GM19099 (cell line): ENCODE data around the gene DLEC1.

Experiments
- POLR2A ChIP-seq: IDR thresholded peaks from 3 replicates; pipeline ENCODE4 v1.6.1; 2011; ENCODE audit warnings: low read depth; ENCODE audit not compliant: insufficient read length; ENCODE audit errors: extremely low read depth

Gene DLEC1

GRCh38 chr3:38170722-38171121 is 131.7 kb downstream of the DLEC1 start:
- no peak for TF ChIP-seq POLR2A

- no peak for TF ChIP-seq POLR2A
These were observed 132.6 kb downstream of the DLEC1 start for GRCh38 chr3:38171622-38172021.
